ENCODE results near the gene FEZ2. TPM values are rescaled to one million over a fixed set of nuclear protein-coding genes. Genes with fewer than 3 reads are reported as not detected.

FEZ2 gene
- total and polyA plus RNA-seq, 2 of the 8 experiments (the other 6 are each of a cell fraction or from before 2014, with no cell fraction given) = 7.5 to 16.4 TPM

GRCh38 chr2:36553683-36554082, 44.3 kb downstream of the FEZ2 start:
- Histone ChIP-seq H3K14ac (ENCODE audit: insufficient read length) (no peak overlapping the region), H3K23ac (ENCODE audit: insufficient read length) (no peak overlapping the region), H4K91ac (replicated peaks; ENCODE audit: insufficient read length, low read length) (no peak overlapping the region), H2BK15ac (ENCODE audit: low read length) (no peak overlapping the region), H3K18ac (ENCODE audit: extremely low read depth, low read length) (no peak overlapping the region), H3K9ac (replicated peaks in 1 of 4; ENCODE audit: extremely low read depth in 1 of 4, low read depth in 3 of 4, low read length in 3 of 4) (no peak overlapping the region), H3K36me3 (ENCODE audit: control insufficient read depth in 2 of 4, insufficient read depth in 4 of 4, low read length in 3 of 4) (peaks cover 0 to 18% (median 5%) of the 10 kb centered on the region in 4 experiments; a peak in 7 of 8 replicates), H4K5ac (ENCODE audit: insufficient read length, low read depth, low read length) (no peak overlapping the region), H2BK120ac (replicated peaks; ENCODE audit: low read depth, low read length) (no peak overlapping the region), H4K8ac (ENCODE audit: extremely low read depth, insufficient read depth, low read length) (no peak overlapping the region), H2BK12ac (ENCODE audit: low read depth, low read length) (no peak overlapping the region), H2BK5ac (ENCODE audit: low read depth, low read length) (no peak overlapping the region), H2AK5ac (ENCODE audit: low read depth, low read length) (no peak overlapping the region), H3K4me1 (replicated peaks in 1 of 4; ENCODE audit: control insufficient read depth in 3 of 4, insufficient read depth in 4 of 4, low read length in 3 of 4) (peaks cover 0 to 2% (median 0%) of the 10 kb centered on the region in 4 experiments; a peak in 1 of 7 replicates), H4K20me1 (replicated peaks in 1 of 2; ENCODE audit: control insufficient read depth in 1 of 2, insufficient read depth in 2 of 2, low read length in 2 of 2) (peaks cover 0 to 1% of the 10 kb centered on the region in 2 experiments), H2AFZ (ENCODE audit: low read length) (no peak overlapping the region), H3K23me2 (ENCODE audit: low read depth, low read length) (no peaks in the 10 kb centered on the region), H3K27ac (ENCODE audit: low read depth, low read length) (no peak overlapping the region), H3K27me3 (replicated peaks in 1 of 4; ENCODE audit: control insufficient read depth in 3 of 4, extremely low read depth in 1 of 4, insufficient read depth in 3 of 4, low read length in 3 of 4) (no peaks in the 10 kb centered on the region), H3K4ac (replicated peaks; ENCODE audit: insufficient read length, low read depth, low read length) (no peak overlapping the region), H3K4me3 (ENCODE audit: extremely low read depth in 1 of 4, insufficient read depth in 2 of 4, low read depth in 3 of 4, low read length in 4 of 4) (no peak overlapping the region), H3K79me1 (ENCODE audit: low read depth, low read length) (no peaks in the 10 kb centered on the region; the same call in 1 of the 2 replicates), H2BK20ac (ENCODE audit: low read length) (no peak overlapping the region), H3K9me3 (ENCODE audit: insufficient read depth in 2 of 2, low read depth in 1 of 2, low read length in 1 of 2) (no peaks in the 10 kb centered on the region), H3K4me2 (ENCODE audit: insufficient read depth in 1 of 2, low read depth in 2 of 2, low read length in 2 of 2) (no peak overlapping the region), H3K79me2 (ENCODE audit: control insufficient read depth in 1 of 2, insufficient read depth in 2 of 2, low read length in 2 of 2) (no peaks in the 10 kb centered on the region), H3K56ac (replicated peaks; ENCODE audit: insufficient read length, low read depth, low read length) (no peak overlapping the region)
- ChIA-PET CTCF (ENCODE audit: partially characterized antibody) (interaction anchor here (0.9 to 2.7 kb wide), 5 partner anchors 9 to 111 kb away, joined by 3 to 15 read pairs (median 8); no protein-coding TSS in a partner anchor), POLR2A (ENCODE audit: partially characterized antibody) (interaction anchor here (0.8 kb wide), 1 partner anchor 11 kb away, joined by 3 read pairs; no protein-coding TSS in a partner anchor)
- WGBS, 2 experiments (ENCODE audit: extremely low coverage in 1 of 2, insufficient coverage in 1 of 2, insufficient read length in 1 of 2, insufficient replicate concordance in 2 of 2, low coverage in 1 of 2, low lambda C conversion rate in 2 of 2, missing lambda C conversion rate in 1 of 2) = 90% methylated on average over 4 of the region's 4 CpGs; no CpG with 5 or more reads in 1 of the 2 experiments
- no peak for DNase-seq (ENCODE audit: low read depth in 1 of 2, low spot score in 2 of 2)
- no peak for FAIRE-seq
- no peak for TF ChIP-seq TEAD4 (IDR thresholded peaks at IDR 0.05; ENCODE audit: low read depth, low read length)
- no peak for TF ChIP-seq MAX (IDR thresholded peaks at IDR 0.05)
- no peak for TF ChIP-seq E2F6 (IDR thresholded peaks at IDR 0.05)
- no peak for TF ChIP-seq SP2 (IDR thresholded peaks at IDR 0.05; ENCODE audit: low read length)
